Tibial nerve (tissue), 4 donors: Measurements from ENCODE around the gene KCP.

ENCODE experiments used
- CTCF ChIP-seq, 5 experiments: fragments of 200-600 bp in 3 of 5; fragments of 450-650 bp in 2 of 5; sonication (generic) in 3 of 5; IDR thresholded peaks; one replicate each; pipeline ENCODE4 v1.5.1; 2016 to 2019; ENCODE audit warnings: antibody characterized with exemption in 5 of 5, mild to moderate bottlenecking in 3 of 5, moderate library complexity in 2 of 5
- EP300 ChIP-seq, 2 donors: sonication (generic); formaldehyde crosslinking; IDR thresholded peaks; one replicate each; pipeline ENCODE4 v1.6.1; 2017; ENCODE audit warnings: antibody characterized with exemption in 2 of 2, mild to moderate bottlenecking in 1 of 2
- POLR2A ChIP-seq, 2 donors: fragments of 450-650 bp; IDR thresholded peaks; one replicate each; pipeline ENCODE4 v1.6.1; 2017; ENCODE audit warnings: antibody characterized with exemption in 2 of 2, mild to moderate bottlenecking in 2 of 2, moderate library complexity in 2 of 2

DNA sequence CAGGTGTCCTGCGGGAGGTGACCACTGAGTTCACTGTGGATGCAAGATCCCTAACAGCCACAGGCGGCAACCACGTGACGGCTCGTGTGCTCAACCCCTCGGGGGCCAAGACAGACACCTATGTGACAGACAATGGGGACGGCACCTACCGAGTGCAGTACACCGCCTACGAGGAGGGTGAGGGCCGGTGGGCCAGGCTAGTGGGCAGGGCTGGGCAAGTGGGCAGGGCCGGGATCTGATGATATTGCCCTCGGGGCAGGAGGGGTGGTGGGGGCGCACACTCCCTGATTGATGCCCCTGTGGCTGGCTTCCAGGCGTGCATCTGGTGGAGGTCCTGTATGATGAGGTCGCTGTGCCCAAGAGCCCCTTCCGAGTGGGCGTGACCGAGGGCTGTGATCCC lies 64.5 kb downstream of the KCP start:
- TF ChIP-seq CTCF (IDR thresholded peaks at IDR 0.05) (no peak), EP300 (IDR thresholded peaks at IDR 0.05) (no peak), POLR2A (IDR thresholded peaks at IDR 0.05) (no peak)
